RKO (cell line): ENCODE data around the gene PCDH7.

Experiments
- DNase-seq: peaks from one replicate; pipeline ENCODE4 v3.0.0-alpha.2; 2016; ENCODE audit warnings: low spot score

PCDH7 gene

GRCh38 chr4:30720021-30720660 lies at the start of gene PCDH7:
TSS of gene PCDH7 (plus strand) at chr4:30720369. CDS start at chr4:30721423, 1,054 bp downstream.
- DNase-seq = no peak

- no peak for DNase-seq
These were observed 48.2 kb upstream of the PCDH7 start for GRCh38 chr4:30671926-30672448.

- peak; percentile 6 for DNase-seq
These were observed 24.0 kb upstream of the PCDH7 start for GRCh38 chr4:30696191-30696590.

- peak; percentile 81 for DNase-seq
These were observed 5.6 kb upstream of the PCDH7 start for GRCh38 chr4:30714408-30715031.

GRCh38 chr4:30716158-30716557 lies 4.0 kb upstream of the PCDH7 start:
- DNase-seq = peak; percentile 70

GRCh38 chr4:30716681-30717207 lies 3.4 kb upstream of the PCDH7 start:
- peak; percentile 19 for DNase-seq

GRCh38 chr4:30717208-30718020 lies 2.8 kb upstream of the PCDH7 start:
- no peak for DNase-seq

GRCh38 chr4:30718021-30718542 lies 2.1 kb upstream of the PCDH7 start:
- no peak for DNase-seq

GRCh38 chr4:30718641-30719453 lies 1.3 kb upstream of the PCDH7 start:
- no peak for DNase-seq

- DNase-seq = no peak
These were observed 632 bp upstream of the PCDH7 start for GRCh38 chr4:30719454-30720020.

- no peak for DNase-seq
These were observed 554 bp downstream of the PCDH7 start for GRCh38 chr4:30720661-30721184.

GRCh38 chr4:30721185-30722091 lies 1.3 kb downstream of the PCDH7 start:
- no peak for DNase-seq

- no peak for DNase-seq
These were observed 1.9 kb downstream of the PCDH7 start for GRCh38 chr4:30722092-30722358.

GRCh38 chr4:30722359-30723200 lies 2.4 kb downstream of the PCDH7 start:
- no peak for DNase-seq

GRCh38 chr4:30723201-30723955 lies 3.2 kb downstream of the PCDH7 start:
- DNase-seq = no peak

GRCh38 chr4:30724247-30724646 lies 4.1 kb downstream of the PCDH7 start:
- no peak for DNase-seq

- DNase-seq = no peak
These were observed 5.4 kb downstream of the PCDH7 start for GRCh38 chr4:30725562-30725961.

- DNase-seq = no peak
These were observed 6.0 kb downstream of the PCDH7 start for GRCh38 chr4:30726090-30726675.
